Gastroesophageal sphincter (tissue), 4 donors: ENCODE data around the gene ULK4. TPM values are rescaled to one million over a fixed set of nuclear protein-coding genes. Genes with fewer than 3 reads are reported as not detected.
A peak's percentile ranks its signal among the peaks of the same experiment; 100 is the strongest.
"Not testable (repeated sequence)": the region's sequence is repeated elsewhere in the genome, so short reads cannot be mapped to it uniquely, and the experiment has no call there.

Experiments used
- ATAC-seq: fragments of 150-250 bp; one replicate; pipeline ENCODE4 v1.9.1; 2016; ENCODE audit warnings: mild to moderate bottlenecking, moderate library complexity
- H3K27ac ChIP-seq, 4 donors: fragments of 200-600 bp; sonication (generic) in 3 of 4; 1 replicate in 3 of 4; 2 replicates in 1 of 4; pipeline ENCODE4 v1.5.1; 2016 to 2019
- H3K27me3 ChIP-seq: fragments of 200-600 bp; sonication (generic); one replicate; pipeline ENCODE4 v1.5.1; 2019
- H3K36me3 ChIP-seq, 2 donors: fragments of 200-600 bp; sonication (generic); one replicate each; pipeline ENCODE4 v1.5.1; 2019; ENCODE audit warnings: control low read depth in 1 of 2
- H3K4me1 ChIP-seq, 3 donors: fragments of 200-600 bp; sonication (generic); 1 replicate in 2 of 3; 2 replicates in 1 of 3; pipeline ENCODE4 v1.5.1; 2016 to 2019; ENCODE audit warnings: control low read depth in 2 of 3
- H3K4me3 ChIP-seq, 2 donors: fragments of 200-600 bp; sonication (generic); one replicate each; pipeline ENCODE4 v1.5.1; 2019; ENCODE audit warnings: mild to moderate bottlenecking in 1 of 2, moderate library complexity in 1 of 2
- H3K9me3 ChIP-seq, 3 donors: fragments of 200-600 bp; sonication (generic); one replicate each; pipeline ENCODE4 v1.5.1; 2017 to 2019; ENCODE audit warnings: control low read depth in 2 of 3
- CTCF ChIP-seq, 4 experiments: fragments of 200-600 bp in 2 of 4; fragments of 450-650 bp in 2 of 4; sonication (generic) in 1 of 4; IDR thresholded peaks; one replicate each; pipeline ENCODE4 v1.5.1; 2017 to 2019; ENCODE audit warnings: antibody characterized with exemption in 4 of 4, mild to moderate bottlenecking in 2 of 4, moderate library complexity in 2 of 4
- EP300 ChIP-seq: sonication (generic); formaldehyde crosslinking; IDR thresholded peaks from one replicate; pipeline ENCODE4 v1.6.1; 2017; ENCODE audit warnings: antibody characterized with exemption, mild to moderate bottlenecking
- POLR2A ChIP-seq, 2 donors: fragments of 450-650 bp; IDR thresholded peaks; one replicate each; pipeline ENCODE4 v1.6.1; 2017; ENCODE audit warnings: antibody characterized with exemption in 2 of 2, mild to moderate bottlenecking in 2 of 2, moderate library complexity in 1 of 2
- POLR2AphosphoS5 ChIP-seq: sonication (generic); formaldehyde crosslinking; IDR thresholded peaks from one replicate; pipeline ENCODE4 v1.6.1; 2017; ENCODE audit warnings: antibody characterized with exemption
- WGBS, 2 donors: methylation state at CpG; one replicate each; pipeline ENCODE4 v1.1.5; 2018; ENCODE audit warnings: low coverage in 1 of 2; 5-methylcytosine and 5-hydroxymethylcytosine counted together
- total RNA-seq, 4 donors: library from RNA; depleted of rRNA; stranded (reverse); fragments of >200 nt; gene quantifications; one replicate each; pipeline ENCODE4 v1.1.0, GENCODE V29; 2016

Gene ULK4
- total RNA-seq, 4 donors from 2014 or later: 3.8 to 15.4 (median 8.8) TPM

DNA sequence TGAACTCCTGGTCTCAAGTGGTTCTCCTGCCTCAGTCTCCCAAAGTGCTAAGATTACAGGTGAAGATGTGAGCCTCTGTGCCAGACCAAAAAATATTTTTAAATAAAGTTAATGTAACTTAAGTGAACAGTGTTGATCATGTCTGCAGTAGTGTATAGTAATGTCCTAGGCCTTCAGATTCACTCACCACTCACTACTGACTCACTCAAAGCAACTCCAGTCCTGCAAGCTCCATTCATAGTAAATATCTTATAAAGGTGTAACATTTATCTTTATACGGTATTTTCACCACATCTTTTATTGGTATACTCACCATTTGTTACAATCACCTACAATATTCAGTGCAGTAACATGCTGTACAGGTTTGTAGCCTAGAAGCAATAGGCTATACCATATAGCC lies 264.2 kb downstream of the ULK4 start:
- H3K27me3 ChIP-seq: no peaks in the 10 kb centered on the region
- TF ChIP-seq POLR2AphosphoS5 (no peak), CTCF (IDR thresholded peaks at IDR 0.05) (no peak), EP300 (no peak)
- no peaks in the 10 kb centered on the region for H3K4me1 ChIP-seq
- WGBS, 2 donors: 92 to 100% methylated on average over 1 of the region's 1 CpG
- ATAC-seq: no peak
- H3K36me3 ChIP-seq: no peaks in the 10 kb centered on the region
- H3K9me3 ChIP-seq: no peaks in the 10 kb centered on the region
- no peak overlapping the region for H3K27ac ChIP-seq
- no peak overlapping the region for H3K4me3 ChIP-seq

- not testable (repeated sequence) for H3K4me3 ChIP-seq, H3K27me3 ChIP-seq, H3K36me3 ChIP-seq, H3K27ac ChIP-seq, H3K4me1 ChIP-seq, H3K9me3 ChIP-seq, ATAC-seq
- peak in 1 of 4 experiments; percentile 29 for TF ChIP-seq CTCF (IDR thresholded peaks at IDR 0.05)
- WGBS, 2 donors: 81 to 83% methylated on average over 1 to 12 of the region's 12 CpGs
Measured at GRCh38 chr3:41695806-41696205, 266.1 kb downstream of the ULK4 start.

DNA sequence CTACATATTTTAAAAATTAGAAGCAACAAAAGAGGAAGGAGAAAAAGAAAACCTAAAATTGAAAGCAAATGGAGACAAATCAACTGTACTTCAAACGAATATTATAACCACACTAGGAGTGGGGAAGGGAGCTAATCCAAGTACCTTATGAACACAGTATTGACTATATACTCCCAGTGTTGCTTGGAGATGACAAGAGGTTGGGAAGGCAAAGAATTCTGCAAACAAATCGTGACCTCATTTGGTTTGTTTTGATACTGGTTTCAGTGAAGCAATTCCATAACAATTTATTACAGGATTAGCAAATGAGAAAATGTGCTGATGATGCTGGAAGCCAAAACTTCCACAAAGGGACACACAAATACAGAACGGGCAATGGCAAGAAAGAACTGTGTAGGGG lies 268.1 kb downstream of the ULK4 start:
- Histone ChIP-seq H3K27ac (no peak overlapping the region), H3K4me1 (peaks cover 0 to 6% (median 0%) of the 10 kb centered on the region in 3 donors), H3K9me3 (no peaks in the 10 kb centered on the region), H3K4me3 (no peak overlapping the region), H3K27me3 (no peaks in the 10 kb centered on the region), H3K36me3 (no peaks in the 10 kb centered on the region)
- WGBS, 2 donors: 8 to 33% methylated on average over 3 of the region's 3 CpGs
- TF ChIP-seq POLR2AphosphoS5 (no peak), EP300 (no peak), POLR2A (IDR thresholded peaks at IDR 0.05) (no peak), CTCF (IDR thresholded peaks at IDR 0.05) (no peak)
- ATAC-seq: peak; percentile 67

GRCh38 chr3:41690766-41691563 lies 270.9 kb downstream of the ULK4 start:
- WGBS, 2 donors: 57 to 63% methylated on average over 4 to 5 of the region's 5 CpGs
- no peaks in the 10 kb centered on the region for H3K27me3 ChIP-seq
- peaks cover 0 to 14% (median 0%) of the 10 kb centered on the region in 3 donors for H3K4me1 ChIP-seq
- no peaks in the 10 kb centered on the region for H3K9me3 ChIP-seq
- TF ChIP-seq POLR2AphosphoS5 (no peak), POLR2A (IDR thresholded peaks at IDR 0.05) (no peak), CTCF (IDR thresholded peaks at IDR 0.05) (no peak), EP300 (no peak)
- ATAC-seq: no peak
- H3K36me3 ChIP-seq: no peaks in the 10 kb centered on the region
- H3K27ac ChIP-seq: no peak overlapping the region
- no peak overlapping the region for H3K4me3 ChIP-seq
